ENCODE results near the gene RNF144A. TPM values are rescaled to one million over a fixed set of nuclear protein-coding genes. Genes with fewer than 3 reads are reported as not detected.

Gene RNF144A
- total and polyA plus RNA-seq, 10 donors = 3.8 to 86.6 (median 50.9) TPM

DNA sequence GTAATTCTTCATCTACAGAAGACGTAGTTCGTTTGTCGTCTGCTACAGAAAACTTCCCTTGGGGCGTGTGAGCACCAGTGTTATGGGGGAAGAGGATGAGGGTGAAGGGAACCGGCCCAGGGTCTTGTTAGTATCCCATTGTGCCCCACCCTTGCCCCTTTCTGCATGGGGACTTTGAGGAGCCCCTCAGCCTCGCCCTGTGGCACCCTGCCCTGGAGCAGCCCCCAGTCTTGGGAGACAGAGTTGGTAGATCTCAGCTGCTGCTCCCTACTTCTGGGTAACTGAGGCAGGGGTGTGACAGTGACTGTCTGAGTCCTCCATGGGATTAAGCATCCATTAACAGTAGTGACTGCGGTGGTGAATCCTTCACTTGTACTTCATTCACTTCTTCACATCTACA, 50.1 kb downstream of the RNF144A start:
- H3K4me1 ChIP-seq = peaks cover 3 to 46% (median 20%) of the 10 kb centered on the region in 6 donors
- DNase-seq = no peak
- no peak for TF ChIP-seq POLR2A (IDR thresholded peaks at IDR 0.05)
- TF ChIP-seq, protein P1, sequence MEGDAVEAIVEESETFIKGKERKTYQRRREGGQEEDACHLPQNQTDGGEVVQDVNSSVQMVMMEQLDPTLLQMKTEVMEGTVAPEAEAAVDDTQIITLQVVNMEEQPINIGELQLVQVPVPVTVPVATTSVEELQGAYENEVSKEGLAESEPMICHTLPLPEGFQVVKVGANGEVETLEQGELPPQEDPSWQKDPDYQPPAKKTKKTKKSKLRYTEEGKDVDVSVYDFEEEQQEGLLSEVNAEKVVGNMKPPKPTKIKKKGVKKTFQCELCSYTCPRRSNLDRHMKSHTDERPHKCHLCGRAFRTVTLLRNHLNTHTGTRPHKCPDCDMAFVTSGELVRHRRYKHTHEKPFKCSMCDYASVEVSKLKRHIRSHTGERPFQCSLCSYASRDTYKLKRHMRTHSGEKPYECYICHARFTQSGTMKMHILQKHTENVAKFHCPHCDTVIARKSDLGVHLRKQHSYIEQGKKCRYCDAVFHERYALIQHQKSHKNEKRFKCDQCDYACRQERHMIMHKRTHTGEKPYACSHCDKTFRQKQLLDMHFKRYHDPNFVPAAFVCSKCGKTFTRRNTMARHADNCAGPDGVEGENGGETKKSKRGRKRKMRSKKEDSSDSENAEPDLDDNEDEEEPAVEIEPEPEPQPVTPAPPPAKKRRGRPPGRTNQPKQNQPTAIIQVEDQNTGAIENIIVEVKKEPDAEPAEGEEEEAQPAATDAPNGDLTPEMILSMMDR (IDR thresholded peaks at IDR 0.05 in 8 of 11, conservative IDR thresholded peaks at IDR 0.05 in 3 of 11) = no peak
- TF ChIP-seq POLR2AphosphoS5 (IDR thresholded peaks at IDR 0.05) = no peak
- H3K27ac ChIP-seq = peak overlapping the region in 1 of 8 donors; percentile 22
- no peak overlapping the region for H3K4me3 ChIP-seq
- H3K27me3 ChIP-seq (replicated peaks in 1 of 7) = no peaks in the 10 kb centered on the region
- peaks cover 0 to 51% (median 0%) of the 10 kb centered on the region in 6 donors for H3K36me3 ChIP-seq
- no peaks in the 10 kb centered on the region for H3K9me3 ChIP-seq
- intact Hi-C loops (cut with DNase I; ENCODE audit: low total_unique reads) = no loop called here
- WGBS, 5 donors = 87 to 91% (median 88%) methylated on average over 7 of the region's 7 CpGs

DNA sequence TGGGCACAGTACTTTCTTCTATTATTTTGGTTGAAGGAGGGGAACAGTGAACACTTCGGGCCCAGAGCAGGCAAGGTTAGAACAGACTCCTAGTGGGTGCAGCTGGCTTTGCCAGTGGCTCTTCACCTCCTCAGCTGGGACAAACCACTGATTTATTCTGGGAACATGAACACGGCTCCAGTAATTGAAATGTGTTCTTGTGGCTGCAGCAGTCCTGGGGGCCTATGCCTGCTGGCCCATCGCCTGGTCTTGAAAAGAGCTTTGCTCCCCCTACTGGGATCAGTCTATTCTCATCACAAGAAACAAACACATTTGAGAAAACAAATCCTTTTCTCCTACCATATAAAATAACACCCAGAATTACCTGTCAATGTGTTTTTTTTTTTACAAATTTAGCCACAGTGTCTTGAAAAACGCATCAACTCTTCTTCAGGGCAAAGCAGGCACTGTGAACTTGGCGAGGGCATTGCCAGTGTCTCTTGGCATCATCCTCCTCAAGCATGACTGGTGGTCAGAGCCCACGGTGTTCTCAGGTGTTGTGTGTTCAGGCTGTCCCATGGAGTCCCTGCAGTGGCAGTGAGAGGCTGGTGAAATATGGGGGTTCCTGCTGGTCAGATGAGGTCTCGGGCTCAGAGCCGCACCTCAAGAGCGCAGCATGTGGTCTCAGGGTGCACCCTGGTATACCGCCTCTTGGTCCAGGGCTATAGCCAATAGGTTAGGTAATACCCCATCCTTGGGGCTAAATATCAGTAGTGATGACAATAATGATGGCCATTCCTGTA, 51.3 kb downstream of the RNF144A start:
- intact Hi-C loops (cut with DNase I; ENCODE audit: low total_unique reads) = no loop called here
- H3K9me3 ChIP-seq = no peaks in the 10 kb centered on the region
- H3K27me3 ChIP-seq (replicated peaks in 1 of 7) = no peaks in the 10 kb centered on the region
- peaks cover 0 to 54% (median under 1%) of the 10 kb centered on the region in 6 donors for H3K36me3 ChIP-seq
- no peak overlapping the region for H3K27ac ChIP-seq
- peaks cover 3 to 44% (median 20%) of the 10 kb centered on the region in 6 donors for H3K4me1 ChIP-seq
- DNase-seq = no peak
- 84 to 89% (median 85%) methylated on average over 10 of the region's 10 CpGs for WGBS, 5 donors
- TF ChIP-seq POLR2AphosphoS5 (IDR thresholded peaks at IDR 0.05) (no peak), POLR2A (IDR thresholded peaks at IDR 0.05) (no peak)
- TF ChIP-seq, protein P1 (IDR thresholded peaks at IDR 0.05 in 8 of 11, conservative IDR thresholded peaks at IDR 0.05 in 3 of 11) = no peak
- H3K4me3 ChIP-seq = no peak overlapping the region

DNA sequence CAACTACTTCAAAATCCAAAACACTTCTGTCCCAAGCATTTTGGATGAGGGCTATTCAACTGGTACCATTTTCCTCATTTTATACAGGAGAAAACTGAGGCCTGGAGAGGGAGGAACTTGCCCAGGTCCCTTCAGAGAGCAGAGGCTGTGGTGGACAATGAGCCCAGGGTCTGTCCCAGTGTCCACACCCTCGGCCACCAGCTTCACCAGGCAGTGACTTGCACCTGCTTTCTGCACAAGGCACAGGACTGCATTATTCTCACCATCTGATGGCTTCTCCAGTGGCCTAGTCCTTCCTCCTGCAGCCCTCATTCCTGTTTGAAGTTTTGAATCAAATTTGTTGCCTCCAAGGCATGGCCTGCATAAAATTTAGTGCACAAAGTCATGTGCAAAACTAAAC, 53.3 kb downstream of the RNF144A start:
- H3K36me3 ChIP-seq = peaks cover 0 to 64% (median 2%) of the 10 kb centered on the region in 6 donors

More for the DNA sequence above, 53.3 kb downstream of the RNF144A start:
- no peak overlapping the region for H3K4me3 ChIP-seq
- no peaks in the 10 kb centered on the region for H3K9me3 ChIP-seq
- H3K27me3 ChIP-seq (replicated peaks in 1 of 7) = no peaks in the 10 kb centered on the region
- peaks cover 3 to 33% (median 18%) of the 10 kb centered on the region in 6 donors for H3K4me1 ChIP-seq
- WGBS, 5 donors = 68 to 100% (median 81%) methylated on average over 1 of the region's 1 CpG
- H3K27ac ChIP-seq = peak overlapping the region in 4 of 8 donors; percentile 27 to 57 (median 39)
- DNase-seq = no peak
- intact Hi-C loops (cut with DNase I; ENCODE audit: low total_unique reads) = no loop called here
- TF ChIP-seq POLR2A (IDR thresholded peaks at IDR 0.05) (no peak), POLR2AphosphoS5 (IDR thresholded peaks at IDR 0.05) (no peak)
- TF ChIP-seq, protein P1 (IDR thresholded peaks at IDR 0.05 in 8 of 11, conservative IDR thresholded peaks at IDR 0.05 in 3 of 11) = no peak
